Measurements from ENCODE around the gene DRC7.

GRCh38 chr16:57652695-57653471 lies 41.7 kb upstream of the DRC7 start:
- no peak for TF ChIP-seq POLR2A (IDR thresholded peaks at IDR 0.05)
- no peak for TF ChIP-seq CTCF (IDR thresholded peaks at IDR 0.05)

Data from Peyer's patch (tissue), 4 donors.